Glutamatergic neuron (in vitro differentiated cells): ENCODE measurements around the gene BLID. TPM values are rescaled to one million over a fixed set of nuclear protein-coding genes. Genes with fewer than 3 reads are reported as not detected.

Experiments
- DNase-seq: peaks from one replicate; pipeline ENCODE4 v3.0.0; 2022
- H3K27ac Mint-ChIP-seq: one replicate; pipeline ENCODE4 v1.8.0; 2020; ENCODE audit warnings: mild to moderate bottlenecking, mixed read lengths, inconsistent platforms; ENCODE audit not compliant: unreplicated experiment
- H3K27me3 Mint-ChIP-seq: one replicate; pipeline ENCODE4 v1.8.0; 2020; ENCODE audit warnings: mild to moderate bottlenecking, moderate library complexity, mixed read lengths, inconsistent platforms; ENCODE audit not compliant: unreplicated experiment
- H3K36me3 Mint-ChIP-seq: one replicate; pipeline ENCODE4 v1.8.0; 2020; ENCODE audit warnings: mild to moderate bottlenecking, mixed read lengths, inconsistent platforms; ENCODE audit not compliant: unreplicated experiment
- H3K4me1 Mint-ChIP-seq: one replicate; pipeline ENCODE4 v1.8.0; 2020; ENCODE audit warnings: mild to moderate bottlenecking, low read depth, mixed read lengths, inconsistent platforms; ENCODE audit not compliant: unreplicated experiment
- H3K4me3 Mint-ChIP-seq: one replicate; pipeline ENCODE4 v1.8.0; 2020; ENCODE audit warnings: mild to moderate bottlenecking, mixed read lengths, inconsistent platforms; ENCODE audit not compliant: unreplicated experiment
- H3K9me3 Mint-ChIP-seq: one replicate; pipeline ENCODE4 v1.8.0; 2020; ENCODE audit warnings: mild to moderate bottlenecking, moderate library complexity, mixed read lengths, inconsistent platforms; ENCODE audit not compliant: unreplicated experiment
- CTCF ChIP-seq: fragments of 200-600 bp; sonication (generic); IDR thresholded peaks from one replicate; pipeline ENCODE4 v1.5.0; 2021; ENCODE audit not compliant: partially characterized antibody, unreplicated experiment
- total RNA-seq: library from RNA; stranded (reverse); fragmentation: NEBNext Ultra II Directional; extraction: Animal tissue kit (Norgen Biotek cat#: 25700); gene quantifications from one replicate; pipeline ENCODE4 v1.2.1, GENCODE V29; 2021; ENCODE audit not compliant: unreplicated experiment

Gene BLID
- total RNA-seq, 1 donor from 2014 or later = not detected

DNA sequence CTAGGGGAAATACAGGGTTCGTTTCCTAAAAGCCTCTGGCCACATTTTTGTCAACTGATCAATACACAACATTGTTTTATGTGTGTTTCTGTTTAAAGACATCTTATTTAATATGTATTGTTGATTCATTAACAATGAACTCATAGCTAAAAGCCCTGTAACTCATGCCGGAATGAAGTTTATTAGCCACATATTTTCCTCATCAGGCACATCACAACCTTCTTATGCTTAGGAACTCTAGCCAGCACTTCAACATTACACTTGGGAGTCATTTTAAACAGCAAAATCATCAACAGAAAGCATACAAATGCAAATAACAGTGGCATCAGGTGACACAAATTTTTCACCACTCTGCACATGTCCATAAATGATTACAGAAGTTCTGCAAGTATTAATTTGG lies 15.1 kb upstream of the BLID start:
- Mint-ChIP-seq H3K36me3 (no peaks in the 10 kb centered on the region), H3K4me1 (no peaks in the 10 kb centered on the region), H3K9me3 (no peaks in the 10 kb centered on the region), H3K27ac (no peak overlapping the region), H3K4me3 (no peak overlapping the region), H3K27me3 (no peaks in the 10 kb centered on the region)
- no peak for DNase-seq
- no peak for TF ChIP-seq CTCF

- Mint-ChIP-seq H3K27ac (no peak overlapping the region), H3K4me3 (no peak overlapping the region), H3K27me3 (peaks cover 2% of the 10 kb centered on the region), H3K36me3 (no peaks in the 10 kb centered on the region), H3K4me1 (no peaks in the 10 kb centered on the region), H3K9me3 (no peaks in the 10 kb centered on the region)
- DNase-seq = no peak
- TF ChIP-seq CTCF = no peak
Observed at GRCh38 chr11:122128146-122128545, 12.1 kb upstream of the BLID start.

- TF ChIP-seq CTCF = no peak
- H3K36me3 Mint-ChIP-seq = no peaks in the 10 kb centered on the region
- H3K27me3 Mint-ChIP-seq = peaks cover 2% of the 10 kb centered on the region
- no peaks in the 10 kb centered on the region for H3K9me3 Mint-ChIP-seq
- no peak overlapping the region for H3K4me3 Mint-ChIP-seq
- DNase-seq = no peak
- no peak overlapping the region for H3K27ac Mint-ChIP-seq
- no peaks in the 10 kb centered on the region for H3K4me1 Mint-ChIP-seq
Observed at GRCh38 chr11:122127020-122127419, 11.0 kb upstream of the BLID start.

- H3K36me3 Mint-ChIP-seq = no peaks in the 10 kb centered on the region
- H3K27ac Mint-ChIP-seq = no peak overlapping the region
- peaks cover 2% of the 10 kb centered on the region for H3K27me3 Mint-ChIP-seq
- no peak for TF ChIP-seq CTCF
- DNase-seq = no peak
- no peaks in the 10 kb centered on the region for H3K9me3 Mint-ChIP-seq
- no peaks in the 10 kb centered on the region for H3K4me1 Mint-ChIP-seq
- no peak overlapping the region for H3K4me3 Mint-ChIP-seq
Observed at GRCh38 chr11:122126024-122126688, 10.1 kb upstream of the BLID start.

GRCh38 chr11:122123263-122123929 lies 7.4 kb upstream of the BLID start:
- peaks cover 2% of the 10 kb centered on the region for H3K27me3 Mint-ChIP-seq
- H3K27ac Mint-ChIP-seq = no peak overlapping the region
- no peaks in the 10 kb centered on the region for H3K4me1 Mint-ChIP-seq
- no peak for TF ChIP-seq CTCF
- no peaks in the 10 kb centered on the region for H3K9me3 Mint-ChIP-seq
- H3K36me3 Mint-ChIP-seq = no peaks in the 10 kb centered on the region
- DNase-seq = no peak
- H3K4me3 Mint-ChIP-seq = no peak overlapping the region
